Fibroblast of peridontal ligament (primary cell): Measurements from ENCODE around the gene PKP4.
"Not testable (repeated sequence)": the region's sequence is repeated elsewhere in the genome, so short reads cannot be mapped to it uniquely, and the experiment has no call there.

Experiments
- DNase-seq: peaks from one replicate; pipeline ENCODE4 v3.0.0-alpha.2; 2010; ENCODE audit errors: extremely low read depth

The PKP4 gene

DNA sequence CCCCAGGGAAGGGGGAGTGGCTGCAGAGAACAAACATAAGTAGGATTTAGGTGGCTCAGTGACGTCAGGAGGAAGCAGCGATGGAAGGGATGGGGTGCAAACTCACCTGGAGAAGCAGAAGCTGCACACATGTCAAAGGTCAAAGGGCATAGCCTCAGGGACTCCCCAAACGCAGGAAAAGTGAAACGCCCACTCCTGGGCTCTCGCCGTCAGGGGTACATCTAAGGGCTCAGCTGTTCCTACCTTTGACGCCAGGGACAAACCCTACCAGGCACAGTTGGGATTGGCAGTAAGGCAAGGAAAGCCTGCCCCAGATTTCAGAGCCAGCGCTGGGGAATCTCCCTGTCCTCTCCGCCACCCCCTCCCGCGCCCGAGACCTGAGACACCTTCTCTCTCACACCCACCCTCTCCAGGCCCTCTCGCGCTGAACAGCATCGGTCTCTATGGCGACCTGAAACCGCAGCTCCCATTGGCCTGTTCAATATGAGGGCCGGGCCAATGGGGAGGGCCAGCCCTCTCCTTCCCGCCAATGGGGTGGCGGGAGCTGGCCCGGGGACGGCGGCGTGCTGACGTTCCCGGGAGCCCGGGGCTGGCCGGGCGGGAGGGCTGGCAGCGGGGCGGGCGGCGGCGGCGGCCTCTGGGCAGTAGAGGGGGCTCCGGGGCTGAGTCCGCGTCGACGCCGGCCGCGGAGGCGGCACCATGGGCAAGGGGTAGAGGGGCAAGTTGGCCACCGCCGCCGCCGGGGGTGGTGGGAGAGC, at the start of gene PKP4, which contains the start of gene CCDC148:
Gene PKP4, plus strand, starts transcription at position 644 of the 758 bp plus-strand sequence. CDS start 76,233 bp downstream, outside the sequence.
Gene CCDC148, minus strand, starts transcription at position 445 of the 758 bp plus-strand sequence. Its CDS starts 314 bp downstream, at position 131.
- peak; percentile 86 for DNase-seq

- DNase-seq: no peak
Observed at GRCh38 chr2:158407031-158407430, 49.7 kb upstream of the PKP4 start.

- DNase-seq: no peak
Observed at GRCh38 chr2:158410132-158410531, 46.6 kb upstream of the PKP4 start.

DNA sequence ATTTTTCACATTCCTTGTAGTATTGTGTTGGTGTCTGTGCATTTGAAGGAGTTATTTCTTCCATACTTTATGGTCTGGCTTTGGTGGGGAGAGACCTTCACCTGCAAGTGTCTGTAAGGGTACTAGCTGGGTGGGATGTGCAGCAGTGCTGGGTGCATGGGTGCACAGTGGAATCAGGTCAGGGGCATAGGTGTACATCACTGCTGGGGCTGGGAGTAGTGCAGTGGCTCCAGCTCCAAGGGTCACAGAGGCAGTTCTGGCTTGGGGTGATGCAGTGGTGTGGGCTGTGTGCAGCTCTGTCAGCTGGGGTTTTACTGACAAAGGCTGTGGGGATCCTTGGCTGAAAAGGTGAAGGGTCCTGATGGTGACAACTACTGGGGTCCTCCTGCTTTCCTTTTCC, 45.0 kb upstream of the PKP4 start:
- no peak for DNase-seq

DNA sequence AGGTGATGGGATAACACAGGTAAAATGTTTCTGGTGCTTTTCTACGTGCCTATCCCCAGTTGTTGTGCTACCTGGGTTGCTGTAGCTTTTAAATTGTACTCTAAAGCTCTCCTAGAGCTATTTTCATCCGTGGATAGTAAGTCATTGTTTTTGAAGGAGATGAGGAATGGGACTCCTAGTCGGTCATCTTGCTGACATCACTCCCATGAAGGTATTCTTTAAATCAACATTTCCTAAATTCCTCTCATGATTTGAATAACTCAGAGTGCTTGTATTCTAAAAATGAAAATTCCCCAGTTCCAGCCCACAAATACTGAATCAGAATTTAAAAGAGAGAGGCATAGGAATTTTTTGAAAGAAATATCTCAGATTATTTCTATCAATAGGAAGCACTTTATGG, 44.5 kb upstream of the PKP4 start:
- DNase-seq: peak; percentile 73

DNA sequence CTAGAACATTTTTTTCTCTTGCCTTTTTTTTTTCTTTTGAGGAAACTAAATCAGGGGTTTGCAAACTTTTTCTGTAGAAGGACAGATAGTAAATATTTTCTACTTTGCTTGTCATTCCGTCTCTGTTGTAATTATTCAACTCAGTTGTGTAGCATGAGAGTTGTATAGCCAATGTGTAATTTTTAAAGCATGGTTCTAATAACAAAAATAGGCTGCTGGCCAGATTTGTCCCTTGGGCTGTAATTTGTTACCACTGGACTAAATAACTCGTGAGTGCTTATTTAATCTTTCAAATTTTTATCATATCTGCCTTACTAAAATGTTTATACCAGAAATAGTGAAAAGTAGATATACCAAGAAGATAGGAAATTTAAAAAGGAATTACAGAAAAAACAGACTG, 43.2 kb upstream of the PKP4 start:
- DNase-seq: peak; percentile 89

GRCh38 chr2:158414538-158414937, 42.2 kb upstream of the PKP4 start:
- DNase-seq: peak; percentile 89

DNA sequence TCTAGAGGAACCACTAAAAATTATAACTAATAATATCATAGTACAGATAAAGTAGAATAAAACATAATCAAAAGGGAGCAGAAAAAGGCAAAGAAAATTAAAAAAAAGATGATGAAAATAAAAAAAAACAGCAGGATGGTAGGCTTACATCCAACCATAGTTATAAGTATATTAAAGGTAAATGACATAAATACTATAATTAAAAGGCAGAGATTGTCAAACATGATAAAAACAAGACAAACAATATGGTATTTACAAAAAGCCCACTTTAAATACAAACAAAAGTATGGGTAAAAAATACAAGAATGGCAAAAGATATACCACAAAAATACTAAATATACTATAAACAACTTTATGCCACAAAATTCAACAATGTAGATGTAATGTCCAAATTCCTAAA, 24.6 kb upstream of the PKP4 start:
- DNase-seq: no peak

DNA sequence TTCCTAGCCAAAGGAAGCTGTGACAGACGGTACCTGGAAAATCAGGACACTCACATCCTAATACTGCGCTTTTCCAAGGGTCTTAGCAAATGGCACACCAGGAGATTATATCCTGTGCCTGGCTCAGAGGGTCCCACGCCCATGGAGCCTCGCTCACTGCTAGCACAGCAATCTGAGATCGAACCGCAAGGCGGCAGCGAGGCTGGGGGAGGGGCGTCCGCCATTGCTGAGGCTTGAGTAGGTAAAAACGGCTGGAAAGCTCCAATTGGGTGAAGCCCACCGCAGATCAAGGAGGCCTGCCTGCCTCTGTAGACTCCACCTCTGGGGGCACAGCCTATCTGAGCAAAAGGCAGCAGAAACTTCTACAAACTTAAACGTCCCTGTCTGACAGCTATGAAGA, 23.0 kb upstream of the PKP4 start:
- DNase-seq: not testable (repeated sequence)

GRCh38 chr2:158439062-158439461, 17.7 kb upstream of the PKP4 start:
- DNase-seq: not testable (repeated sequence)

- no peak for DNase-seq
Observed at GRCh38 chr2:158443606-158444005, 13.1 kb upstream of the PKP4 start.

GRCh38 chr2:158457092-158457825, 507 bp downstream of the PKP4 start:
- peak; percentile 57 for DNase-seq

GRCh38 chr2:158457826-158458616, 1.3 kb downstream of the PKP4 start:
- peak; percentile 43 for DNase-seq

GRCh38 chr2:158458617-158458920, 1.8 kb downstream of the PKP4 start:
- DNase-seq: no peak

GRCh38 chr2:158459161-158460003, 2.6 kb downstream of the PKP4 start:
- peak; percentile 48 for DNase-seq

DNA sequence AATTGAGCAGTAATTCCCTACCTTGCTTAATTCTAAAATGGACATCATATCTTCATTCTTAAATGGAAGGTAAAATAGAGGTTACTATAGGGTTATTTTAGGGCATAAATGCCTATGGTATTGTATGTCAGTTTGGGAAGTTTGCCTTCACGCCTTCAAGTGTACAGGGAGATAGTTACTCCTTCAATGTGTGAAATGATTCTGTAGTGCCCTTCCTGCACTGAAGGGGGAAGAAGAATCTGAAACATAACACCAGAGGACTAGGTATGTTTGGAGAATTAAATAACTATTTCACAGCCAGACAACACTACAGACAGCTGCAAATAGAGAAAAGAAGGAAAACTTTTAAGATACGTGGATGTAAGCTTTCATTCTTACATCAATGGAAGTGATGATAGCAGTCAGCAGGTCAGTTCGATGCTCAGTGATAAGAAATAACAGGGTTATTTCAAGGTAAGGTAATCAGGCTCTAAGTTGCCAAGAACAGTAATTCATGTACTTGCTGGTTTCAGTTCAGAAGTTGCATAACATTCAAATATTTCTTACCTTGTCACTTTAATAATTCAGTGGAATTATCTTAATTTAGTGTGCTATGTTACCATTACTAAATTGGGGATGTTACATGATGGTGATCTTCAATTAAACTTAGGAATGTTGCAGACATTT, 4.0 kb downstream of the PKP4 start:
- peak; percentile 38 for DNase-seq

DNA sequence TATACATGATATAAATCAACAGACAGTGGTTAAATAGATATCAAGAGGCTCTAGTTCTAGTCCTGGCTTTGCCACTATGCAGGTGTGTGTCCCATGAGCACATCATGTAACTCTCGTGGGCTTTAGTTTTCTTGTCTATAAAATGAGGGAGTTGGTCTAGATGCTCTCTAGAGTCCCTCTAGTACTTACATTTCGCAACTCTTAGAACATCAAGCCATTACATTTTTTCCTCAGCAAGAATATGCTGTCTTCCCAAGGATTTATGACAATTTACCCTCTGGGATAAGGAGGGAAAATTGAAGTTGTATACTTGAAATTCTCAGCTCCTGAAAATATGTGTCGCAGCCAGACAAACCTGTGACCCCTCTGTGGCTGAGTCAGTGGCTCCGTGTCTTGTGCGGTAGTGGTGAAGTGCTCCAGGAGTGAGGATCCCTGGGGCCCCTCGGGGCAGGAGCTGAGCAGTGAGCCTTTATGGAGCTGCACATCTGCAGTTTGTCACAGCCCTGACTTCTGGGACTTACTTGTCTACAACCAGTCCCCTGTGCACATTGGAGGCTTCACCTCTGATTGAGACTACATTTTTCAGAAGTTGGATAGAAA, 6.8 kb downstream of the PKP4 start:
- peak; percentile 35 for DNase-seq

- no peak for DNase-seq
Observed at GRCh38 chr2:158464426-158465281, 7.9 kb downstream of the PKP4 start.

DNA sequence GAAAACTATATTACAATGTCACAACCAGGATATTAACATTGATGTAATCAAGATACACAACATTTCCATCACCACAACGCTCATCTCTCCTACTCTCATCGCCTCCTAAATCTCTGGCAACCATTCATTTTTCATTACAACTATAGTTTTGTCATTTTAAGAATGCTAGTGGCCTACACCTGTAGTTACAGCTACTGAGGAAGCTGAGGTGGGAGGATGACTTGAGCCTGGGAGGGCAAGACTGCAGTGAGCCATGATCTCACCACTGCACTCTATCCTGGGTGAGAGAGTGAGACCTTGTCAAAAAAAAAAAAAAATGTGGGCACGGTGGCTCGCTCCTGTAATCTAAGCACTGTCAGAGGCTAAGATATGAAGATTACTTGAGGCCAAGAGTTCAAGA, 10.5 kb downstream of the PKP4 start:
- DNase-seq: no peak

- DNase-seq: not testable (repeated sequence)
Observed at GRCh38 chr2:158472829-158473228, 16.1 kb downstream of the PKP4 start.
